Measurements from ENCODE around the gene MDK. TPM values are rescaled to one million over a fixed set of nuclear protein-coding genes. Genes with fewer than 3 reads are reported as not detected.

MDK gene
- total RNA-seq, 1 donor: 27.5 TPM

DNA sequence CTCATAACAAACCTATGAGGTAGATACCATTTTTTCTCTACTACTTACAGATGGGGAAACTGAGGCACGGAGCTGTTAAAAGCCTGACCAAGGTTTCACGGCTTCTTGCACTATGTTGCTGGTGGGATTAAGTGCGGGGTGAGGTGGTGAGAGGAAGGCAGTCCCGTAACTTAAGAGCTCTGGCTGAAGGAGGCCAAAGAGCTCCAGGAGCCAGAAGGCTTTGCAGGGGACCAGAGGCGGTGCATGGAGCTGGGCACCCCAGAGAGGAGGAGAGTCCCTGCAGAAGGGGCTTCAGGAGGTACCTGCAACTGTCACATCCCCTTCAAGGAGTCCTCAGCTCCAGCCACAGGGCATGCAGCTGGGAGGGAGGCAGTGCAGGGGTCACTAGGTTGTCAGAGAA, 6.0 kb downstream of the MDK start:
- no peak overlapping the region for H3K27ac ChIP-seq (ENCODE audit: low read depth, low read length)
- H3K36me3 ChIP-seq (ENCODE audit: insufficient read depth, low read length): no peaks in the 10 kb centered on the region
- no peak overlapping the region for H3K4me2 ChIP-seq (ENCODE audit: insufficient read depth, low read length)
- H3K27me3 ChIP-seq (ENCODE audit: insufficient read depth, low read length): peaks cover 45% of the 10 kb centered on the region
- H2AFZ ChIP-seq (ENCODE audit: low read length): no peak overlapping the region
- DNase-seq (ENCODE audit: insufficient read length, low spot score, missing footprints): peak; percentile 84
- peaks cover 17% of the 10 kb centered on the region for H3K4me1 ChIP-seq (ENCODE audit: insufficient read depth, low read length)
- H3K79me2 ChIP-seq (ENCODE audit: insufficient read depth, low read length): no peaks in the 10 kb centered on the region
- no peaks in the 10 kb centered on the region for H3K9me3 ChIP-seq (ENCODE audit: low read depth, low read length)
- no peak overlapping the region for H3K4me3 ChIP-seq (ENCODE audit: insufficient read depth, low read length)
- peaks cover 15% of the 10 kb centered on the region for H4K20me1 ChIP-seq (ENCODE audit: insufficient read depth, low read length)
- TF ChIP-seq, protein P1, sequence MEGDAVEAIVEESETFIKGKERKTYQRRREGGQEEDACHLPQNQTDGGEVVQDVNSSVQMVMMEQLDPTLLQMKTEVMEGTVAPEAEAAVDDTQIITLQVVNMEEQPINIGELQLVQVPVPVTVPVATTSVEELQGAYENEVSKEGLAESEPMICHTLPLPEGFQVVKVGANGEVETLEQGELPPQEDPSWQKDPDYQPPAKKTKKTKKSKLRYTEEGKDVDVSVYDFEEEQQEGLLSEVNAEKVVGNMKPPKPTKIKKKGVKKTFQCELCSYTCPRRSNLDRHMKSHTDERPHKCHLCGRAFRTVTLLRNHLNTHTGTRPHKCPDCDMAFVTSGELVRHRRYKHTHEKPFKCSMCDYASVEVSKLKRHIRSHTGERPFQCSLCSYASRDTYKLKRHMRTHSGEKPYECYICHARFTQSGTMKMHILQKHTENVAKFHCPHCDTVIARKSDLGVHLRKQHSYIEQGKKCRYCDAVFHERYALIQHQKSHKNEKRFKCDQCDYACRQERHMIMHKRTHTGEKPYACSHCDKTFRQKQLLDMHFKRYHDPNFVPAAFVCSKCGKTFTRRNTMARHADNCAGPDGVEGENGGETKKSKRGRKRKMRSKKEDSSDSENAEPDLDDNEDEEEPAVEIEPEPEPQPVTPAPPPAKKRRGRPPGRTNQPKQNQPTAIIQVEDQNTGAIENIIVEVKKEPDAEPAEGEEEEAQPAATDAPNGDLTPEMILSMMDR (IDR thresholded peaks at IDR 0.05; ENCODE audit: extremely low read depth, low read depth, low read length): no peak

DNA sequence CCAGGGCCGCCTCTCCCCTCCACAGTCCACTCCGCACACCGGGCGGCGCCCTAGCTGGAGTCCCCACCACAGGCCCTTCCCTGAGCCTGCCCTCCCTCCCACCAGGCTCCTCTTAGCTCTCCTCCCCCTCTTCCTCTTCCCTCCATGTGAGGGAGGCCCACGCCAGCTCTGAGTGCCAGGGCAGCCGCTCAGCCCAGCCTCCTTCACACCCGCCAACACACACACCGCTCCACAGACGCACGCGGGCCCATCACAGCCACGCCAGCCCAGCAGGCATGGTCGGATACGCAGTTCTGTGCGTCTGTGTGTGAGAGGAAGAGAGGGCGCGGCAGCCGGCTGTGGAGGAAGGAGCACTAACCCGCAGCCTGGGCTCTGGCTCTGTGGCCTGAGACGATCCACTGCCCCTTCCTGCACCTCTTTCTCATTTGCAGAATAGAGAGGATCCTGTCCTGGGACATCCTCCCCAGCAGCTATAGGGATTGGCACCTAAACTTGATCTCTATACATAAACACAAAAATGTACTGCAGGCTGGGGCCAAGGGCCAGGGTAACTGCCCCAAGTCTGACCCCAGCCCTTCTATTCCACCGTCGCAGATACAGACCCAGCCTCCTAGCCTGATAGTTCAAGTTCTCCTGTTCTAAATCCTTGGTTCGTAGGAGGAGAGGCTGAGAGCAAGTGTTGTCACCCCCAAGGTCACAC, 6.6 kb downstream of the MDK start:
- Histone ChIP-seq H3K36me3 (ENCODE audit: insufficient read depth, low read length) (no peaks in the 10 kb centered on the region), H3K79me2 (ENCODE audit: insufficient read depth, low read length) (no peaks in the 10 kb centered on the region), H3K27ac (ENCODE audit: low read depth, low read length) (no peak overlapping the region), H3K9me3 (ENCODE audit: low read depth, low read length) (no peaks in the 10 kb centered on the region), H3K4me2 (ENCODE audit: insufficient read depth, low read length) (no peak overlapping the region), H4K20me1 (ENCODE audit: insufficient read depth, low read length) (peaks cover 15% of the 10 kb centered on the region), H3K4me3 (ENCODE audit: insufficient read depth, low read length) (no peak overlapping the region), H2AFZ (ENCODE audit: low read length) (no peak overlapping the region), H3K4me1 (ENCODE audit: insufficient read depth, low read length) (peaks cover 16% of the 10 kb centered on the region), H3K27me3 (ENCODE audit: insufficient read depth, low read length) (peaks cover 45% of the 10 kb centered on the region)
- DNase-seq (ENCODE audit: insufficient read length, low spot score, missing footprints): peak; percentile 90
- TF ChIP-seq, protein P1 (IDR thresholded peaks at IDR 0.05; ENCODE audit: extremely low read depth, low read depth, low read length): no peak

DNA sequence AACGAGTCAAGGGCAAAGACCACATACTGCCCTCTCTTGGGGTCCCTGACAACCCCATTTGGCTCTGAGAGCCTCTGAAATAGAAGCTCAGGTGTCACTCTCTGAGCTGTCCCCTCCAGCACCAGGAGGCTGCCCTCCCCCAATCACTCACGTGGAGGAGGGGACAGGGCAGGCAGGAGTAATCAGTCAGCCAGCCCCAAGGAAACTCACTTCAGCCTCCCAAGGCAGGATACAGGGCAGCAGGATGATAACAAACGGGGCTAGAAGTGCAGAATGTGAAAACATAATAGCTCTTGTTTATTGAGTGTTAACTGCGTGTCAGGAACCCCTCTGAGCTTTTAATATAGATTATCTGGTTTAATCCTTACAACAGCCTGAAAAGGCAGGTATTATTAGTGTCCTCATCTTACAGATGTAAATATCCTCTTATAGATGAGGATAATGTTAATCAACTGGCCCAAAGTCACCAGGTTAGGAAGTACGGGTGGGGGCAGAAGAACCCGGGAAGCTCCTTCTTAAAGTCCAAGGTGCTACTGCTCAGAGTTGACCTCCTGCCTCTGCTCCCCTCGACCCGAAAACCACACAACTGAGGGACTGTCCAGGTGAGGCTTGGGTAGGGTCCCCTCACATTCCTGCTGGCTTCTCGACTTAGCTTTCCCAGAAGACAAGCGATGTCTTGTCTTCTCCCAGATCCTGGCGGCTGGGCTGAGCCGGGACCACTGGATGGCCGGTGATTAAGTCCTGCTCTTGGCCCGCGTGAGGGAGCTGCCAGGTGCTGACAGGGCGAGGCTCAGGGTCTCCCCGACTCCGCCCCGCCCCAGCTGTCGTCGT, 7.4 kb downstream of the MDK start:
- Histone ChIP-seq H3K27me3 (ENCODE audit: insufficient read depth, low read length) (peaks cover 45% of the 10 kb centered on the region), H3K36me3 (ENCODE audit: insufficient read depth, low read length) (no peaks in the 10 kb centered on the region), H2AFZ (ENCODE audit: low read length) (no peak overlapping the region), H3K4me2 (ENCODE audit: insufficient read depth, low read length) (peak overlapping the region; percentile 78), H3K79me2 (ENCODE audit: insufficient read depth, low read length) (no peaks in the 10 kb centered on the region), H3K9me3 (ENCODE audit: low read depth, low read length) (no peaks in the 10 kb centered on the region), H3K4me1 (ENCODE audit: insufficient read depth, low read length) (peaks cover 15% of the 10 kb centered on the region), H4K20me1 (ENCODE audit: insufficient read depth, low read length) (peaks cover 20% of the 10 kb centered on the region), H3K27ac (ENCODE audit: low read depth, low read length) (no peak overlapping the region), H3K4me3 (ENCODE audit: insufficient read depth, low read length) (peak overlapping the region; percentile 68)
- TF ChIP-seq, protein P1 (IDR thresholded peaks at IDR 0.05; ENCODE audit: extremely low read depth, low read depth, low read length): no peak
- DNase-seq (ENCODE audit: insufficient read length, low spot score, missing footprints): peak; percentile 91
